Ishikawa (cell line): ENCODE data around the gene SLC25A28.

ENCODE experiments used
- CREB1 ChIP-seq: IDR thresholded peaks from 2 replicates; pipeline ENCODE4 v1.6.1; 2012; ENCODE audit warnings: low read depth
- MAX ChIP-seq: IDR thresholded peaks from 2 replicates; pipeline ENCODE4 v1.6.1; 2012
- REST ChIP-seq: IDR thresholded peaks from 2 replicates; pipeline ENCODE4 v1.6.1; 2012; ENCODE audit warnings: low read depth, mild to moderate bottlenecking
- TAF1 ChIP-seq: IDR thresholded peaks from 2 replicates; pipeline ENCODE4 v1.6.1; 2012; ENCODE audit warnings: low read depth, mild to moderate bottlenecking
- TCF12 ChIP-seq: IDR thresholded peaks from 2 replicates; pipeline ENCODE4 v1.6.1; 2012; ENCODE audit warnings: low read depth
- USF1 ChIP-seq: IDR thresholded peaks from 2 replicates; pipeline ENCODE4 v1.6.1; 2012
- YY1 ChIP-seq: IDR thresholded peaks from 2 replicates; pipeline ENCODE4 v1.6.1; 2012; ENCODE audit warnings: low read depth

GRCh38 chr10:99667108-99667751 is 47.0 kb upstream of the SLC25A28 start:
- TF ChIP-seq MAX, result no peak
- no peak for TF ChIP-seq TAF1
- no peak for TF ChIP-seq TCF12
- no peak for TF ChIP-seq REST
- no peak for TF ChIP-seq YY1
- TF ChIP-seq USF1, result no peak
- no peak for TF ChIP-seq CREB1
